GM19468 (cell line): ENCODE results near the gene MTCL1.
"Not testable (repeated sequence)": the region's sequence is repeated elsewhere in the genome, so short reads cannot be mapped to it uniquely, and the experiment has no call there.

Source experiments
- ATAC-seq: cut with Tn5 transposase; IDR thresholded peaks from one replicate; pipeline ENCODE4 v1.9.1; 2021; ENCODE audit warnings: mild to moderate bottlenecking, moderate library complexity, moderate number of reproducible peaks; ENCODE audit not compliant: unreplicated experiment; ENCODE audit errors: extremely low read depth

MTCL1 gene

GRCh38 chr18:8735274-8735673, 29.9 kb downstream of the MTCL1 start:
- no peak for ATAC-seq

GRCh38 chr18:8741117-8741516, 35.8 kb downstream of the MTCL1 start:
- no peak for ATAC-seq

GRCh38 chr18:8741532-8741931, 36.2 kb downstream of the MTCL1 start:
- ATAC-seq = no peak

- no peak for ATAC-seq
These were observed 37.3 kb downstream of the MTCL1 start for GRCh38 chr18:8742387-8743361.

- no peak for ATAC-seq
These were observed 38.7 kb downstream of the MTCL1 start for GRCh38 chr18:8744038-8744437.

- ATAC-seq = no peak
These were observed 39.3 kb downstream of the MTCL1 start for GRCh38 chr18:8744656-8745055.

- ATAC-seq = no peak
These were observed 40.1 kb downstream of the MTCL1 start for GRCh38 chr18:8745355-8746014.

- no peak for ATAC-seq
These were observed 42.1 kb downstream of the MTCL1 start for GRCh38 chr18:8747440-8747937.

GRCh38 chr18:8749492-8749891, 44.1 kb downstream of the MTCL1 start:
- no peak for ATAC-seq

GRCh38 chr18:8750954-8751415, 45.6 kb downstream of the MTCL1 start:
- no peak for ATAC-seq

- no peak for ATAC-seq
These were observed 46.3 kb downstream of the MTCL1 start for GRCh38 chr18:8751692-8752091.

- no peak for ATAC-seq
These were observed 47.0 kb downstream of the MTCL1 start for GRCh38 chr18:8752329-8752728.

- ATAC-seq = no peak
These were observed 49.9 kb downstream of the MTCL1 start for GRCh38 chr18:8754995-8755960.

GRCh38 chr18:8756571-8756970, 51.2 kb downstream of the MTCL1 start:
- no peak for ATAC-seq

GRCh38 chr18:8757396-8757997, 52.1 kb downstream of the MTCL1 start:
- no peak for ATAC-seq

- no peak for ATAC-seq
These were observed 53.1 kb downstream of the MTCL1 start for GRCh38 chr18:8758466-8758865.

GRCh38 chr18:8760984-8761383, 55.6 kb downstream of the MTCL1 start:
- no peak for ATAC-seq

GRCh38 chr18:8761535-8761934, 56.2 kb downstream of the MTCL1 start:
- not testable (repeated sequence) for ATAC-seq

- ATAC-seq = no peak
These were observed 57.6 kb downstream of the MTCL1 start for GRCh38 chr18:8762968-8763367.

GRCh38 chr18:8763611-8764010, 58.3 kb downstream of the MTCL1 start:
- ATAC-seq = no peak
